Fibroblast of lung (primary cell): ENCODE measurements around the gene MGAT3. TPM values are rescaled to one million over a fixed set of nuclear protein-coding genes. Genes with fewer than 3 reads are reported as not detected.

ENCODE experiments used
- DNase-seq, 2 donors: peaks; one replicate each; pipeline versions ENCODE4 v3.0.0 to v3.0.0-alpha.2; 2010; ENCODE audit warnings: low read depth in 2 of 2
- H2AFZ ChIP-seq: 2 replicates; pipeline ENCODE4 v1.5.1; 2012; ENCODE audit warnings: low read length, control low read depth, inconsistent platforms
- H3K27ac ChIP-seq: 2 replicates; pipeline ENCODE4 v1.5.1; 2011; ENCODE audit warnings: low read length, control low read depth; ENCODE audit not compliant: insufficient read depth
- H3K27me3 ChIP-seq: 2 replicates; pipeline ENCODE4 v1.5.1; 2011; ENCODE audit warnings: mild to moderate bottlenecking, low read length; ENCODE audit not compliant: control insufficient read depth, insufficient read depth
- H3K36me3 ChIP-seq: 2 replicates; pipeline ENCODE4 v1.5.1; 2011; ENCODE audit warnings: low read length; ENCODE audit not compliant: control insufficient read depth, insufficient read depth
- H3K4me1 ChIP-seq: 2 replicates; pipeline ENCODE4 v1.5.1; 2011; ENCODE audit warnings: low read length; ENCODE audit not compliant: control insufficient read depth, insufficient read depth; ENCODE audit errors: extremely low read depth
- H3K4me2 ChIP-seq: 2 replicates; pipeline ENCODE4 v1.5.1; 2011; ENCODE audit warnings: low read length, control low read depth; ENCODE audit not compliant: insufficient read depth; ENCODE audit errors: extremely low read depth
- H3K4me3 ChIP-seq, 4 experiments: fragments of 200-600 bp in 1 of 4; sonication (generic) in 1 of 4; replicated peaks in 1 of 4; 2 replicates each; pipeline ENCODE4 v1.5.1; 2011 to 2016; ENCODE audit warnings: low read length in 4 of 4, low read depth in 3 of 4, mild to moderate bottlenecking in 3 of 4, control low read depth in 2 of 4, inconsistent platforms in 1 of 4, mixed read lengths in 1 of 4; ENCODE audit not compliant: insufficient read depth in 1 of 4; ENCODE audit errors: control extremely low read depth in 1 of 4
- H3K79me2 ChIP-seq: 2 replicates; pipeline ENCODE4 v1.5.1; 2012; ENCODE audit warnings: mild to moderate bottlenecking, low read length, inconsistent platforms; ENCODE audit not compliant: control insufficient read depth, insufficient read depth
- H3K9ac ChIP-seq: 2 replicates; pipeline ENCODE4 v1.5.1; 2011; ENCODE audit warnings: mild to moderate bottlenecking, low read length, control low read depth; ENCODE audit not compliant: insufficient read depth
- H3K9me3 ChIP-seq: 2 replicates; pipeline ENCODE4 v1.5.1; 2012; ENCODE audit warnings: low read depth, low read length; ENCODE audit not compliant: control insufficient read depth, insufficient read depth
- H4K20me1 ChIP-seq: 2 replicates; pipeline ENCODE4 v1.5.1; 2011; ENCODE audit warnings: low read length; ENCODE audit not compliant: control insufficient read depth, insufficient read depth; ENCODE audit errors: extremely low read depth
- EZH2 ChIP-seq: IDR thresholded peaks from 2 replicates; pipeline ENCODE4 v1.5.1; 2012; ENCODE audit warnings: low read length, control low read depth, mild to moderate bottlenecking; ENCODE audit errors: missing control alignments
- polyA plus RNA-seq, 2 donors: library from polyadenylated mRNA; depleted of rRNA in 1 of 2; stranded (reverse) in 1 of 2; unstranded in 1 of 2; fragments of >200 nt; gene quantifications; 2 replicates each; pipeline ENCODE4 v1.2.1, GENCODE V29; 2011 to 2012; ENCODE audit warnings: missing spikeins in 1 of 2
- total RNA-seq: library from RNA; depleted of rRNA; stranded (reverse); fragments of >200 nt; gene quantifications from 2 replicates; pipeline ENCODE4 v1.2.1, GENCODE V29; 2014
- TF ChIP-seq, protein P1 (sequence below), 2 donors: IDR thresholded peaks in 1 of 2; conservative IDR thresholded peaks in 1 of 2; 1 replicate in 1 of 2; 2 replicates in 1 of 2; pipeline ENCODE4 v1.5.1; 2011 to 2012; ENCODE audit warnings: low read length in 2 of 2, control low read depth in 1 of 2, inconsistent platforms in 1 of 2, low read depth in 1 of 2, mild to moderate bottlenecking in 1 of 2

Gene MGAT3
- total and polyA plus RNA-seq, 2 donors (not counting 1 experiment from before 2014, with no cell fraction given): 0.09 TPM; not detected in 1

DNA sequence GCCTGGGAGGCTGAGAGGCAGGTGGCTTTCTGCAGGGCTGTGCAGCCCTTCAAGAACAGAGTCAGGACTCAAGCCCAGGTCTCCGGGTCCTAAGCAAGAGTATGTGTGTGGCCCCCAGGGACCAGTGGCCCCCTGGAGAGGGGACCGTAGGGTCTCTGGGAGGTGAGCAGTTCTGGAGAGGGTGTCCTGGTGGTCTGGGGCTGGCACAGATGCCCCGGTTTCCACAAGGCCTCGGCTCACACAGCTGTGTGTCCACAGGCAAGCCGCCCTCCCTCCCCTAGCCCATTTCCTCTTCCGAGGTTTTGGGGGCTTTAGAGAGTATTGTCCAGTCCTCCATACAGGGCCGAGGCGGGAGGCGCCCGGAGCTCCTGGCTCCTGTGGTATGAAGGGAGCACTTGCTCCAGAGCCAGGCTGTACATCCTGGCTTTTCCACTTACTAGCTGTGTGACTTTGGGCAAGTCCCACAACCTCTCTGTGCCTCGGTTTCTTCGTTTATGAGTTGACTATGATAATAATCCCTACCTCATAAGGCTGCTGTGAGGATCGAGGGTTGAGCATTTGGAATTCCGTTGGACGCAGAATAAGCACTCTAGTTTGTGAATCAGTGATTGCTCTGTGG lies 79.1 kb downstream of the MGAT3 start:
- H3K27ac ChIP-seq: no peak overlapping the region
- peaks cover 6% of the 10 kb centered on the region for H3K4me1 ChIP-seq
- no peak overlapping the region for H3K4me3 ChIP-seq
- no peak for TF ChIP-seq EZH2
- TF ChIP-seq, protein P1, sequence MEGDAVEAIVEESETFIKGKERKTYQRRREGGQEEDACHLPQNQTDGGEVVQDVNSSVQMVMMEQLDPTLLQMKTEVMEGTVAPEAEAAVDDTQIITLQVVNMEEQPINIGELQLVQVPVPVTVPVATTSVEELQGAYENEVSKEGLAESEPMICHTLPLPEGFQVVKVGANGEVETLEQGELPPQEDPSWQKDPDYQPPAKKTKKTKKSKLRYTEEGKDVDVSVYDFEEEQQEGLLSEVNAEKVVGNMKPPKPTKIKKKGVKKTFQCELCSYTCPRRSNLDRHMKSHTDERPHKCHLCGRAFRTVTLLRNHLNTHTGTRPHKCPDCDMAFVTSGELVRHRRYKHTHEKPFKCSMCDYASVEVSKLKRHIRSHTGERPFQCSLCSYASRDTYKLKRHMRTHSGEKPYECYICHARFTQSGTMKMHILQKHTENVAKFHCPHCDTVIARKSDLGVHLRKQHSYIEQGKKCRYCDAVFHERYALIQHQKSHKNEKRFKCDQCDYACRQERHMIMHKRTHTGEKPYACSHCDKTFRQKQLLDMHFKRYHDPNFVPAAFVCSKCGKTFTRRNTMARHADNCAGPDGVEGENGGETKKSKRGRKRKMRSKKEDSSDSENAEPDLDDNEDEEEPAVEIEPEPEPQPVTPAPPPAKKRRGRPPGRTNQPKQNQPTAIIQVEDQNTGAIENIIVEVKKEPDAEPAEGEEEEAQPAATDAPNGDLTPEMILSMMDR (conservative IDR thresholded peaks at IDR 0.05 in 1 of 2, IDR thresholded peaks at IDR 0.05 in 1 of 2; ENCODE audit: low read depth in 1 of 2, low read length in 2 of 2): no peak
- H2AFZ ChIP-seq: no peak overlapping the region
- H3K9ac ChIP-seq: no peak overlapping the region
- no peaks in the 10 kb centered on the region for H3K9me3 ChIP-seq
- no peak for DNase-seq
- H3K36me3 ChIP-seq: peaks cover 1% of the 10 kb centered on the region
- H3K79me2 ChIP-seq: peaks cover 13% of the 10 kb centered on the region
- no peaks in the 10 kb centered on the region for H3K27me3 ChIP-seq
- H4K20me1 ChIP-seq: no peaks in the 10 kb centered on the region
- no peak overlapping the region for H3K4me2 ChIP-seq

- H3K4me3 ChIP-seq: no peak overlapping the region
- no peak overlapping the region for H3K9ac ChIP-seq
- no peak overlapping the region for H3K4me2 ChIP-seq
- H3K4me1 ChIP-seq: no peaks in the 10 kb centered on the region
- no peak for DNase-seq
- H2AFZ ChIP-seq: no peak overlapping the region
- H3K36me3 ChIP-seq: no peaks in the 10 kb centered on the region
- H3K79me2 ChIP-seq: peaks cover 6% of the 10 kb centered on the region
- TF ChIP-seq EZH2: no peak
- TF ChIP-seq, protein P1 (conservative IDR thresholded peaks at IDR 0.05 in 1 of 2, IDR thresholded peaks at IDR 0.05 in 1 of 2; ENCODE audit: low read depth in 1 of 2, low read length in 2 of 2): no peak
- H3K27me3 ChIP-seq: no peaks in the 10 kb centered on the region
- H3K27ac ChIP-seq: no peak overlapping the region
- no peaks in the 10 kb centered on the region for H4K20me1 ChIP-seq
- no peaks in the 10 kb centered on the region for H3K9me3 ChIP-seq
Observed at GRCh38 chr22:39536711-39537110, 79.9 kb downstream of the MGAT3 start.

GRCh38 chr22:39537975-39538374 lies 81.2 kb downstream of the MGAT3 start:
- Histone ChIP-seq H2AFZ (no peak overlapping the region), H4K20me1 (no peaks in the 10 kb centered on the region), H3K4me3 (no peak overlapping the region), H3K27ac (no peak overlapping the region), H3K9me3 (no peaks in the 10 kb centered on the region), H3K4me2 (no peak overlapping the region), H3K4me1 (no peaks in the 10 kb centered on the region), H3K9ac (no peak overlapping the region), H3K27me3 (no peaks in the 10 kb centered on the region), H3K36me3 (no peaks in the 10 kb centered on the region), H3K79me2 (no peaks in the 10 kb centered on the region)
- DNase-seq: no peak
- TF ChIP-seq EZH2: no peak
- TF ChIP-seq, protein P1 (conservative IDR thresholded peaks at IDR 0.05 in 1 of 2, IDR thresholded peaks at IDR 0.05 in 1 of 2; ENCODE audit: low read depth in 1 of 2, low read length in 2 of 2): no peak

Other genes starting within 250 kb of the MGAT3 start
- gene PDGFB, start 212.0 kb upstream of the MGAT3 start, total RNA-seq: under 0.01 TPM in 1 of 2 replicates, not detected in the other
- 0.03 and 0.50 TPM in 2 replicates for gene PDGFB, start 212.0 kb upstream of the MGAT3 start, polyA plus RNA-seq
- gene RPL3, start 137.4 kb upstream of the MGAT3 start, total RNA-seq: 2,627 and 3,935 TPM in 2 replicates
- gene RPL3, start 137.4 kb upstream of the MGAT3 start, polyA plus RNA-seq: 2,773 and 2,862 TPM in 2 replicates
- 7.7 and 13.0 TPM in 2 replicates for gene SYNGR1, start 107.0 kb upstream of the MGAT3 start, total RNA-seq
- 12.9 and 13.5 TPM in 2 replicates for gene SYNGR1, start 107.0 kb upstream of the MGAT3 start, polyA plus RNA-seq
- 13.1 and 15.7 TPM in 2 replicates for gene TAB1, start 57.2 kb upstream of the MGAT3 start, total RNA-seq
- gene TAB1, start 57.2 kb upstream of the MGAT3 start, polyA plus RNA-seq: 13.1 and 14.2 TPM in 2 replicates
- 16.4 and 19.0 TPM in 2 replicates for gene MIEF1, start 45.3 kb downstream of the MGAT3 start, total RNA-seq
- 16.8 and 20.9 TPM in 2 replicates for gene MIEF1, start 45.3 kb downstream of the MGAT3 start, polyA plus RNA-seq
- 555 and 646 TPM in 2 replicates for gene ATF4, start 63.5 kb downstream of the MGAT3 start, total RNA-seq
- 412 and 546 TPM in 2 replicates for gene ATF4, start 63.5 kb downstream of the MGAT3 start, polyA plus RNA-seq
- 42.9 and 44.3 TPM in 2 replicates for gene RPS19BP1, start 75.7 kb downstream of the MGAT3 start, total RNA-seq
- 41.6 and 49.3 TPM in 2 replicates for gene RPS19BP1, start 75.7 kb downstream of the MGAT3 start, polyA plus RNA-seq
- under 0.01 TPM in 1 of 2 replicates, not detected in the other for gene CACNA1I, start 113.7 kb downstream of the MGAT3 start, total RNA-seq
- gene CACNA1I, start 113.7 kb downstream of the MGAT3 start, polyA plus RNA-seq: 0.01 TPM in 1 of 2 replicates, not detected in the other